Measurements from ENCODE around the gene CDCA3.

DNA sequence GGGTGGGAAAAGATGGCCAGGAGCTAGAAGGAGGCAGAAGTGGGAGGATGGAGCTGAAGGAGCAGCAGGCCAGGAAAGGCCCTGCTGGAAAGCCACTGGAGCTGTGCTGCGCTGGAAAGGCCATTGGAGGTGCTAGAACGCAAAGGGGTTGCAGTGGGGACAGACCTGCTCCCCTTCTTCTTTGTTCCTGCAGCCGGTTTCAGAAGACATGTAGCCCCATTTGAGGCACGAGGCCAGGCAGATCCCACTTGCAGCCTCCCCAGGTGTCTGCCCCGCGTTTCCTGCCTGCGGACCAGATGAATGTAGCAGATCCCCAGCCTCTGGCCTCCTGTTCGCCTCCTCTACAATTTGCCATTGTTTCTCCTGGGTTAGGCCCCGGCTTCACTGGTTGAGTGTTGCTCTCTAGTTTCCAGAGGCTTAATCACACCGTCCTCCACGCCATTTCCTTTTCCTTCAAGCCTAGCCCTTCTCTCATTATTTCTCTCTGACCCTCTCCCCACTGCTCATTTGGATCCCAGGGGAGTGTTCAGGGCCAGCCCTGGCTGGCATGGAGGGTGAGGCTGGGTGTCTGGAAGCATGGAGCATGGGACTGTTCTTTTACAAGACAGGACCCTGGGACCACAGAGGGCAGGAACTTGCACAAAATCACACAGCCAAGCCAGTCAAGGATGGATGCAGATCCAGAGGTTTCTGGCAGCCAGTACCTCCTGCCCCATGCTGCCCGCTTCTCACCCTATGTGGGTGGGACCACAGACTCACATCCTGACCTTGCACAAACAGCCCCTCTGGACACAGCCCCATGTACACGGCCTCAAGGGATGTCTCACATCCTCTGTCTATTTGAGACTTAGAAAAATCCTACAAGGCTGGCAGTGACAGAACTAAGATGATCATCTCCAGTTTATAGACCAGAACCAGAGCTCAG, 31.7 kb downstream of the CDCA3 start:
- TF ChIP-seq, protein P1, sequence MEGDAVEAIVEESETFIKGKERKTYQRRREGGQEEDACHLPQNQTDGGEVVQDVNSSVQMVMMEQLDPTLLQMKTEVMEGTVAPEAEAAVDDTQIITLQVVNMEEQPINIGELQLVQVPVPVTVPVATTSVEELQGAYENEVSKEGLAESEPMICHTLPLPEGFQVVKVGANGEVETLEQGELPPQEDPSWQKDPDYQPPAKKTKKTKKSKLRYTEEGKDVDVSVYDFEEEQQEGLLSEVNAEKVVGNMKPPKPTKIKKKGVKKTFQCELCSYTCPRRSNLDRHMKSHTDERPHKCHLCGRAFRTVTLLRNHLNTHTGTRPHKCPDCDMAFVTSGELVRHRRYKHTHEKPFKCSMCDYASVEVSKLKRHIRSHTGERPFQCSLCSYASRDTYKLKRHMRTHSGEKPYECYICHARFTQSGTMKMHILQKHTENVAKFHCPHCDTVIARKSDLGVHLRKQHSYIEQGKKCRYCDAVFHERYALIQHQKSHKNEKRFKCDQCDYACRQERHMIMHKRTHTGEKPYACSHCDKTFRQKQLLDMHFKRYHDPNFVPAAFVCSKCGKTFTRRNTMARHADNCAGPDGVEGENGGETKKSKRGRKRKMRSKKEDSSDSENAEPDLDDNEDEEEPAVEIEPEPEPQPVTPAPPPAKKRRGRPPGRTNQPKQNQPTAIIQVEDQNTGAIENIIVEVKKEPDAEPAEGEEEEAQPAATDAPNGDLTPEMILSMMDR (IDR thresholded peaks at IDR 0.05) = no peak
- no peak for TF ChIP-seq POLR2A (IDR thresholded peaks at IDR 0.05)

All from esophagus squamous epithelium (tissue), 4 donors.